GM11168 (cell line): ENCODE data around the gene POTEM.
"Not testable (repeated sequence)": the region's sequence is repeated elsewhere in the genome, so short reads cannot be mapped to it uniquely, and the experiment has no call there.

ENCODE experiments used
- in situ Hi-C: fragments of 300-500 bp; cut with MboI; formaldehyde crosslinking; loops from one replicate; pipeline ENCODE4 v1.12.0; 2022; ENCODE audit warnings: low sequenced_read_pairs; ENCODE audit not compliant: unreplicated experiment

Gene POTEM

GRCh38 chr14:19027895-19028294, 60.7 kb downstream of the POTEM start:
- in situ Hi-C loops = not testable (repeated sequence)

GRCh38 chr14:19036811-19037382, 69.7 kb downstream of the POTEM start:
- in situ Hi-C loops = not testable (repeated sequence)

GRCh38 chr14:19038060-19038664, 70.9 kb downstream of the POTEM start:
- in situ Hi-C loops = not testable (repeated sequence)

DNA sequence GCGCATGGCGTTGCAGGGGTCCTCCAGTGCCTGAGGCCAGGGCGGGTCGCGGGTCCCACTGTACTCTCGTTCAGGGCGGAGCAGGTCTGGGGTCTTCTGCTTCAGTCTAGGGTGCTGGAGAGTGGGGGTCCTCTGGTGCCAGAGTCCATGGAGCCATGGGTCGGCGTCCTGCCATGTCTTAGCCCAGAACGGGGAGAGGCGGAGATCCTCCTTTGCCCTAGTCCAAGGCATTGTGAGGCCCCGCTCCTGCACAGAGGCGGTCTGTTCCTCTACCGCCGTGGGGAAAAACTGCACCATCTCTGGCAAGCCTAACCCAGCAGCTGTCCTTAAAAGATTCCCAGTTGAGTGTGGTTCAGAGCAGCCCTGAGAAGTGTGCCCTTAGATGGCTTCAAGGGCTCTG, 71.6 kb downstream of the POTEM start:
- in situ Hi-C loops = not testable (repeated sequence)

- in situ Hi-C loops = not testable (repeated sequence)
Observed at GRCh38 chr14:19043384-19043783, 76.2 kb downstream of the POTEM start.
